Astrocyte (in vitro differentiated cells and primary cell): ENCODE results near the gene CEP89. TPM values are rescaled to one million over a fixed set of nuclear protein-coding genes. Genes with fewer than 3 reads are reported as not detected.
A peak's percentile ranks its signal among the peaks of the same experiment; 100 is the strongest.

Source experiments
- DNase-seq: peaks from one replicate; pipeline ENCODE4 v3.0.0-alpha.2; 2010; ENCODE audit warnings: low read depth
- FAIRE-seq: peaks from 2 replicates; lab custom pipeline; 2011; peaks lifted over from hg19 to GRCh38; lab: Jason Lieb, UNC
- H2AFZ ChIP-seq: 2 replicates; pipeline ENCODE4 v1.6.0; 2012; ENCODE audit warnings: low read depth, low read length, inconsistent platforms
- H3K27ac ChIP-seq: 2 replicates; pipeline ENCODE4 v1.5.1; 2011; ENCODE audit warnings: low read depth, low read length, inconsistent platforms
- H3K27me3 ChIP-seq: 2 replicates; pipeline ENCODE4 v1.6.0; 2011; ENCODE audit warnings: low read length, inconsistent platforms; ENCODE audit not compliant: insufficient read depth
- H3K36me3 ChIP-seq: 2 replicates; pipeline ENCODE4 v1.5.1; 2011; ENCODE audit warnings: low read length, inconsistent platforms; ENCODE audit not compliant: insufficient read depth
- H3K4me1 ChIP-seq: 2 replicates; pipeline ENCODE4 v1.5.1; 2011; ENCODE audit warnings: low read length, inconsistent platforms; ENCODE audit not compliant: insufficient read depth
- H3K4me2 ChIP-seq: 2 replicates; pipeline ENCODE4 v1.6.0; 2012; ENCODE audit warnings: low read length, inconsistent platforms
- H3K4me3 ChIP-seq: 2 replicates; pipeline ENCODE4 v1.5.1; 2011; ENCODE audit warnings: low read depth, mild to moderate bottlenecking, low read length, inconsistent platforms; ENCODE audit not compliant: insufficient read depth
- H3K79me2 ChIP-seq: 2 replicates; pipeline ENCODE4 v1.6.0; 2012; ENCODE audit warnings: mild to moderate bottlenecking, low read length, inconsistent platforms; ENCODE audit not compliant: insufficient read depth
- H3K9ac ChIP-seq: 2 replicates; pipeline ENCODE4 v1.6.0; 2012; ENCODE audit warnings: mild to moderate bottlenecking, low read length, inconsistent platforms
- H3K9me3 ChIP-seq: 2 replicates; pipeline ENCODE4 v1.5.1; 2012; ENCODE audit warnings: low read depth, mild to moderate bottlenecking, low read length, inconsistent platforms; ENCODE audit not compliant: insufficient read depth
- H4K20me1 ChIP-seq: 2 replicates; pipeline ENCODE4 v1.6.0; 2012; ENCODE audit warnings: low read length, inconsistent platforms; ENCODE audit not compliant: insufficient read depth
- H3K27ac Mint-ChIP-seq: one replicate; pipeline ENCODE4 v1.8.0; 2021; ENCODE audit warnings: mild to moderate bottlenecking, mixed read lengths; ENCODE audit not compliant: unreplicated experiment
- H3K27me3 Mint-ChIP-seq: one replicate; pipeline ENCODE4 v1.8.0; 2021; ENCODE audit warnings: low read depth, mixed read lengths; ENCODE audit not compliant: unreplicated experiment
- H3K36me3 Mint-ChIP-seq: one replicate; pipeline ENCODE4 v1.8.0; 2021; ENCODE audit warnings: low read depth, mixed read lengths; ENCODE audit not compliant: unreplicated experiment
- H3K4me1 Mint-ChIP-seq: one replicate; pipeline ENCODE4 v1.8.0; 2021; ENCODE audit warnings: low read depth, mixed read lengths; ENCODE audit not compliant: unreplicated experiment
- H3K4me3 Mint-ChIP-seq: one replicate; pipeline ENCODE4 v1.8.0; 2021; ENCODE audit warnings: mild to moderate bottlenecking, moderate library complexity, mixed read lengths; ENCODE audit not compliant: unreplicated experiment
- H3K9me3 Mint-ChIP-seq: one replicate; pipeline ENCODE4 v1.8.0; 2021; ENCODE audit warnings: mild to moderate bottlenecking, mixed read lengths; ENCODE audit not compliant: unreplicated experiment
- EZH2 ChIP-seq: IDR thresholded peaks from 2 replicates; pipeline ENCODE4 v1.6.1; 2012; ENCODE audit warnings: mild to moderate bottlenecking, low read length, inconsistent platforms; ENCODE audit not compliant: insufficient read depth
- total RNA-seq: library from RNA; stranded (reverse); gene quantifications from 2 replicates; pipeline ENCODE4 v1.2.1, GENCODE V29; 2021
- TF ChIP-seq, protein P1 (sequence below): IDR thresholded peaks from 2 replicates; pipeline ENCODE4 v1.5.1; 2011; ENCODE audit warnings: low read depth, mild to moderate bottlenecking, inconsistent platforms, low read length, moderate library complexity; ENCODE audit not compliant: insufficient read depth

The CEP89 gene
- total RNA-seq, 1 donor from 2014 or later = 28.3 TPM

DNA sequence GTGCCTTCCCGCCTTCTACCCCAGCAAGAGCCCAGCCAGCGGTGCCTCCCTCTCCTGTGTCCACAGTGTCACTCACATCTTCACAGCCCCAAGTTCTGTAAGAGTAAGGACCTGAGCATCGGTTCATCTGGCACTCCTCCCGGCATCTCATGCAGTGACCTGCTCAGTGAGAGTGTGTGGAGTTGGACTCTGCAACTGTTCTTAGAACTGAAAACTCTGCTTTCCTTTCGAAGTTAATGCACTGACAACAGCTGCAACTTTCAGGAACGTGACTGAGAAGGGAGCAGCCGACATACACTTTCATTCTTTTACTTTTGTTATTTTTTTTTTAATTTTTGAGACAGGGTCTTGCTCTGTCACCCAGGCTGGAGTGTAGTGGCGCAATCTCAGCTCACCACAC is 41.2 kb downstream of the CEP89 start:
- TF ChIP-seq, protein P1, sequence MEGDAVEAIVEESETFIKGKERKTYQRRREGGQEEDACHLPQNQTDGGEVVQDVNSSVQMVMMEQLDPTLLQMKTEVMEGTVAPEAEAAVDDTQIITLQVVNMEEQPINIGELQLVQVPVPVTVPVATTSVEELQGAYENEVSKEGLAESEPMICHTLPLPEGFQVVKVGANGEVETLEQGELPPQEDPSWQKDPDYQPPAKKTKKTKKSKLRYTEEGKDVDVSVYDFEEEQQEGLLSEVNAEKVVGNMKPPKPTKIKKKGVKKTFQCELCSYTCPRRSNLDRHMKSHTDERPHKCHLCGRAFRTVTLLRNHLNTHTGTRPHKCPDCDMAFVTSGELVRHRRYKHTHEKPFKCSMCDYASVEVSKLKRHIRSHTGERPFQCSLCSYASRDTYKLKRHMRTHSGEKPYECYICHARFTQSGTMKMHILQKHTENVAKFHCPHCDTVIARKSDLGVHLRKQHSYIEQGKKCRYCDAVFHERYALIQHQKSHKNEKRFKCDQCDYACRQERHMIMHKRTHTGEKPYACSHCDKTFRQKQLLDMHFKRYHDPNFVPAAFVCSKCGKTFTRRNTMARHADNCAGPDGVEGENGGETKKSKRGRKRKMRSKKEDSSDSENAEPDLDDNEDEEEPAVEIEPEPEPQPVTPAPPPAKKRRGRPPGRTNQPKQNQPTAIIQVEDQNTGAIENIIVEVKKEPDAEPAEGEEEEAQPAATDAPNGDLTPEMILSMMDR = no peak
- no peak for TF ChIP-seq EZH2
- no peak overlapping the region for H3K27ac ChIP-seq
- Mint-ChIP-seq H3K9me3 (peaks cover 9% of the 10 kb centered on the region), H3K4me3 (no peak overlapping the region), H3K36me3 (peaks cover 30% of the 10 kb centered on the region), H3K4me1 (no peaks in the 10 kb centered on the region), H3K27me3 (no peaks in the 10 kb centered on the region), H3K27ac (no peak overlapping the region)
- FAIRE-seq (no peak), DNase-seq (no peak)
- H3K27me3 ChIP-seq = no peaks in the 10 kb centered on the region
- peaks cover 6% of the 10 kb centered on the region for H3K36me3 ChIP-seq
- no peak overlapping the region for H3K9ac ChIP-seq
- H2AFZ ChIP-seq = no peak overlapping the region
- H4K20me1 ChIP-seq = no peaks in the 10 kb centered on the region
- H3K4me2 ChIP-seq = no peak overlapping the region
- no peak overlapping the region for H3K4me3 ChIP-seq
- H3K79me2 ChIP-seq = no peaks in the 10 kb centered on the region
- no peaks in the 10 kb centered on the region for H3K9me3 ChIP-seq
- no peaks in the 10 kb centered on the region for H3K4me1 ChIP-seq

DNA sequence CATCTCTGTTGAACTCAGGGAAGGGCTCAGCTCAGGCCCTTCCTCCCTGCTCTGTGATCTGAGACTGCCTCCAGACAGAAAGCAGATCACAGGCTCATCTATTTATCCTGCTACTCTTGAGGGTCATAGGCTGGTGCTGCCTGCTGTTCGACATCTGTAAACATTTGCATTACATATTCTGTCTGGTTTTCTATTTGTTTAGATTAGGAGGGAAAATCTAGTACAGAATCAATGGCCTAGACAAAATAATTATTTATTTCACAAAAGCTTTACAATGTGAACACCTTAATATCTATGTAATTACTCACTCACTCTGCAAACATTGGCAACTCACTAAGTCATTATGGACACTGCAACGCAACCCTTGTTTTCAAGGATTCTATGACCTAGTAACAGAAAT is 43.0 kb downstream of the CEP89 start:
- H3K9ac ChIP-seq = no peak overlapping the region
- H2AFZ ChIP-seq = no peak overlapping the region
- peaks cover 12% of the 10 kb centered on the region for H3K36me3 ChIP-seq
- Mint-ChIP-seq H3K36me3 (peaks cover 28% of the 10 kb centered on the region), H3K27me3 (no peaks in the 10 kb centered on the region), H3K4me3 (no peak overlapping the region), H3K4me1 (peaks cover 3% of the 10 kb centered on the region), H3K27ac (no peak overlapping the region), H3K9me3 (peaks cover 9% of the 10 kb centered on the region)
- H3K4me1 ChIP-seq = no peaks in the 10 kb centered on the region
- TF ChIP-seq EZH2 = no peak
- TF ChIP-seq, protein P1 = no peak
- no peaks in the 10 kb centered on the region for H3K9me3 ChIP-seq
- DNase-seq (no peak), FAIRE-seq (no peak)
- no peaks in the 10 kb centered on the region for H3K27me3 ChIP-seq
- H3K4me3 ChIP-seq = no peak overlapping the region
- no peaks in the 10 kb centered on the region for H4K20me1 ChIP-seq
- H3K79me2 ChIP-seq = no peaks in the 10 kb centered on the region
- H3K27ac ChIP-seq = no peak overlapping the region
- H3K4me2 ChIP-seq = no peak overlapping the region

DNA sequence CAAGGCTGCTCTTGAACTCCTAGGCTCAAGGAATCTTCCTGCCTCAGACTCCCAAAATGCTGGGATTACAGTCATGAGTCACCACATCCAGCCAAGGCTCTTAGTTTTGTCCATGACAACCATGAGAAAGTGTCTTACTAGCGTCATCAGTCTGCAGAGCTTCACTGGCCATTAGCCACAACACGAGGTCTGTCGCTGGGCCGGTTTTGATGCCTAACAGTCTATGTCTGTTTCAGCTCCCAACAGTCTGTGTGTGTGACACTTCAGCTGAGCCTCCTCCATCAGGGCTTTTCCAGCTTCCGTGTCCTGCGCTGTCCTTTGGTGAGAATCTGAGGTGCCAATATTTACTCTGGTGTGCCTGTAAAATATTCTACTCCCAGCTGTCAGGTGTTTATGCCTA is 47.6 kb downstream of the CEP89 start:
- Mint-ChIP-seq H3K9me3 (peaks cover 9% of the 10 kb centered on the region), H3K27me3 (no peaks in the 10 kb centered on the region), H3K4me1 (peaks cover 3% of the 10 kb centered on the region), H3K27ac (no peak overlapping the region), H3K36me3 (peaks cover 21% of the 10 kb centered on the region), H3K4me3 (no peak overlapping the region)
- Histone ChIP-seq H3K27ac (no peak overlapping the region), H3K9me3 (no peaks in the 10 kb centered on the region), H3K4me3 (no peak overlapping the region), H3K27me3 (no peaks in the 10 kb centered on the region), H3K79me2 (no peaks in the 10 kb centered on the region), H2AFZ (no peak overlapping the region), H3K36me3 (peaks cover 10% of the 10 kb centered on the region), H4K20me1 (no peaks in the 10 kb centered on the region), H3K4me2 (no peak overlapping the region), H3K4me1 (no peaks in the 10 kb centered on the region), H3K9ac (no peak overlapping the region)
- TF ChIP-seq, protein P1 = no peak
- no peak for TF ChIP-seq EZH2
- FAIRE-seq = no peak
- peak; percentile 18 for DNase-seq
